Cardiac muscle cell (in vitro differentiated cells and primary cell): ENCODE data around the gene PIK3C2G. TPM values are rescaled to one million over a fixed set of nuclear protein-coding genes. Genes with fewer than 3 reads are reported as not detected.

Experiments used
- DNase-seq, 2 donors: peaks; one replicate each; pipeline versions ENCODE4 v3.0.0 to v3.0.0-alpha.2; 2010 to 2017; ENCODE audit warnings: low read depth in 1 of 2, low spot score in 1 of 2
- H3K27ac ChIP-seq: fragments of 200-600 bp; sonication (generic); 2 replicates; pipeline ENCODE4 v1.5.1; 2016
- H3K27me3 ChIP-seq: fragments of 200-600 bp; sonication (generic); 2 replicates; pipeline ENCODE4 v1.6.0; 2016; ENCODE audit warnings: control low read depth
- H3K36me3 ChIP-seq: fragments of 200-600 bp; sonication (generic); 2 replicates; pipeline ENCODE4 v1.5.1; 2016; ENCODE audit warnings: control low read depth
- H3K4me1 ChIP-seq: fragments of 200-600 bp; sonication (generic); 2 replicates; pipeline ENCODE4 v1.8.1; 2017; ENCODE audit warnings: low read depth, mild to moderate bottlenecking, mixed run types
- H3K4me3 ChIP-seq: fragments of 200-600 bp; sonication (generic); 2 replicates; pipeline ENCODE4 v1.5.1; 2016; ENCODE audit warnings: mild to moderate bottlenecking
- H3K9me3 ChIP-seq: fragments of 200-600 bp; sonication (generic); 2 replicates; pipeline ENCODE4 v1.5.1; 2017; ENCODE audit warnings: low read depth, mild to moderate bottlenecking, control low read depth
- CTCF ChIP-seq: IDR thresholded peaks from 2 replicates; pipeline ENCODE4 v1.5.1; 2012; ENCODE audit warnings: low read depth, mild to moderate bottlenecking, low read length
- polyA plus RNA-seq: library from polyadenylated mRNA; unstranded; fragments of >200 nt; fragmentation: Nextera tagmentation; extraction: Ambion mirVana; gene quantifications from 2 replicates; pipeline ENCODE4 v1.2.1, GENCODE V29; 2016
- total RNA-seq: library from RNA; depleted of rRNA; stranded (reverse); fragments of >200 nt; gene quantifications from 2 replicates; pipeline ENCODE4 v1.2.3, GENCODE V29; 2016

PIK3C2G gene
- total and polyA plus RNA-seq, 2 experiments from 2014 or later: not detected

GRCh38 chr12:18264581-18265075 is 3.3 kb downstream of the PIK3C2G start:
- no peak overlapping the region for H3K4me3 ChIP-seq
- no peaks in the 10 kb centered on the region for H3K36me3 ChIP-seq
- no peaks in the 10 kb centered on the region for H3K9me3 ChIP-seq
- no peaks in the 10 kb centered on the region for H3K4me1 ChIP-seq
- H3K27me3 ChIP-seq: no peaks in the 10 kb centered on the region
- TF ChIP-seq CTCF: no peak
- no peak overlapping the region for H3K27ac ChIP-seq
- no peak for DNase-seq

- no peak for TF ChIP-seq CTCF
- no peaks in the 10 kb centered on the region for H3K9me3 ChIP-seq
- no peak for DNase-seq
- no peak overlapping the region for H3K4me3 ChIP-seq
- no peaks in the 10 kb centered on the region for H3K27me3 ChIP-seq
- no peak overlapping the region for H3K27ac ChIP-seq
- H3K36me3 ChIP-seq: no peaks in the 10 kb centered on the region
- no peaks in the 10 kb centered on the region for H3K4me1 ChIP-seq
Observed at GRCh38 chr12:18267427-18268099, 6.2 kb downstream of the PIK3C2G start.

GRCh38 chr12:18270958-18271460 is 9.7 kb downstream of the PIK3C2G start:
- Histone ChIP-seq H3K36me3 (no peaks in the 10 kb centered on the region), H3K9me3 (no peaks in the 10 kb centered on the region), H3K27me3 (no peaks in the 10 kb centered on the region), H3K27ac (no peak overlapping the region), H3K4me1 (no peaks in the 10 kb centered on the region), H3K4me3 (no peak overlapping the region)
- DNase-seq: no peak
- no peak for TF ChIP-seq CTCF

GRCh38 chr12:18275981-18276380 is 14.7 kb downstream of the PIK3C2G start:
- H3K27ac ChIP-seq: no peak overlapping the region
- H3K36me3 ChIP-seq: no peaks in the 10 kb centered on the region
- peak in 1 of 2 donors; percentile 18 for DNase-seq
- peaks cover 5% of the 10 kb centered on the region for H3K4me1 ChIP-seq
- TF ChIP-seq CTCF: no peak
- H3K27me3 ChIP-seq: no peaks in the 10 kb centered on the region
- H3K4me3 ChIP-seq: no peak overlapping the region
- H3K9me3 ChIP-seq: no peaks in the 10 kb centered on the region

GRCh38 chr12:18277196-18277595 is 15.9 kb downstream of the PIK3C2G start:
- Histone ChIP-seq H3K4me1 (peaks cover 5% of the 10 kb centered on the region), H3K36me3 (no peaks in the 10 kb centered on the region), H3K9me3 (no peaks in the 10 kb centered on the region), H3K27ac (no peak overlapping the region), H3K27me3 (no peaks in the 10 kb centered on the region), H3K4me3 (no peak overlapping the region)
- TF ChIP-seq CTCF: no peak
- DNase-seq: no peak
